Coronary artery (tissue), 2 donors: Measurements from ENCODE around the gene TRHDE.

Experiments
- DNase-seq: peaks from one replicate; pipeline ENCODE4 v3.0.0-alpha.2; 2017; ENCODE audit warnings: low spot score
- H3K27ac ChIP-seq, 2 donors: fragments of 200-600 bp; sonication (generic); one replicate each; pipeline ENCODE4 v1.5.1; 2016 to 2019
- H3K4me3 ChIP-seq: fragments of 200-600 bp; sonication (generic); 2 replicates; pipeline ENCODE4 v1.5.1; 2016; ENCODE audit warnings: mild to moderate bottlenecking, moderate library complexity
- TF ChIP-seq, protein P1 (sequence below): fragments of 200-600 bp; sonication (generic); IDR thresholded peaks from one replicate; pipeline ENCODE4 v1.5.1; 2019; ENCODE audit warnings: antibody characterized with exemption

The TRHDE gene

DNA sequence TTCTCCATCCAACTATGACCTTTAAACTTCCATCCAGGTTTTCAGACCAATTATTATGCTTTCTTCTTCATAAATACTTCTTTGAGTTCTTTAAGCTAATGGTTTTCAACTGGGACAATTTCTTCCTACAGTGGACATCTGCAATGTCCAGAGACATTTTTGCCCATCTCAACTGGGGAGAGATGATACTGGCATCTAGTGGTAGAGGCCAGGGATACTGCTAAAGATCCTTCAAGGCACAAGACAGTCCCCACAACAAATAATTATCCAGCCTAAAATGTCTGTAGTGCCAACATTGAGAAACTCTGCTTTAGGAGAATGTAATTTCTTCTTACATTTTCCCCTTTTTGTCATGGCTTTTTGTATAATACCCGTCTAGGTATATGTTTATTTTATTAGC is 10.6 kb downstream of the TRHDE start:
- TF ChIP-seq, protein P1, sequence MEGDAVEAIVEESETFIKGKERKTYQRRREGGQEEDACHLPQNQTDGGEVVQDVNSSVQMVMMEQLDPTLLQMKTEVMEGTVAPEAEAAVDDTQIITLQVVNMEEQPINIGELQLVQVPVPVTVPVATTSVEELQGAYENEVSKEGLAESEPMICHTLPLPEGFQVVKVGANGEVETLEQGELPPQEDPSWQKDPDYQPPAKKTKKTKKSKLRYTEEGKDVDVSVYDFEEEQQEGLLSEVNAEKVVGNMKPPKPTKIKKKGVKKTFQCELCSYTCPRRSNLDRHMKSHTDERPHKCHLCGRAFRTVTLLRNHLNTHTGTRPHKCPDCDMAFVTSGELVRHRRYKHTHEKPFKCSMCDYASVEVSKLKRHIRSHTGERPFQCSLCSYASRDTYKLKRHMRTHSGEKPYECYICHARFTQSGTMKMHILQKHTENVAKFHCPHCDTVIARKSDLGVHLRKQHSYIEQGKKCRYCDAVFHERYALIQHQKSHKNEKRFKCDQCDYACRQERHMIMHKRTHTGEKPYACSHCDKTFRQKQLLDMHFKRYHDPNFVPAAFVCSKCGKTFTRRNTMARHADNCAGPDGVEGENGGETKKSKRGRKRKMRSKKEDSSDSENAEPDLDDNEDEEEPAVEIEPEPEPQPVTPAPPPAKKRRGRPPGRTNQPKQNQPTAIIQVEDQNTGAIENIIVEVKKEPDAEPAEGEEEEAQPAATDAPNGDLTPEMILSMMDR, result no peak
- no peak overlapping the region for H3K27ac ChIP-seq
- no peak for DNase-seq

DNA sequence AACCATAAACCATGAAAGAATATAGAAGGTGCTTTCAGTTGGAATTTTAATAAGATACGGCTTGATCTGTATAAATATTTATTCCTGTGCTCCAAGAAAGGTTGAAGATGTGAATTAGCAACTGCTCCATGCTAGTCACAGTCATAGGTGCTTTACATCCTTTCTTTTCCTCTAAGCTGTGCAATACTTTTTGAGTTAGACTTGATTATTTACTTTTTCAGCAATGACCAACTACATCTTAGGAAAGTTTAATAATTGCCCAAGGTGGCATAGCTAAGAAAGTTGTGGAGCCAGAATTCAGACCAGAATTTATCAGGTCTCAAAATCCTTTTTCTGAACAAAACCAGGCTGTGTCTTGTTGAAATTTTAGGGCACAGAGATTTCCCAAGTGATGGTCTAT is 13.7 kb downstream of the TRHDE start:
- no peak overlapping the region for H3K4me3 ChIP-seq
- no peak for DNase-seq
- H3K27ac ChIP-seq, result no peak overlapping the region
- TF ChIP-seq, protein P1, result no peak

More for the DNA sequence above, 10.6 kb downstream of the TRHDE start:
- no peak overlapping the region for H3K4me3 ChIP-seq

DNA sequence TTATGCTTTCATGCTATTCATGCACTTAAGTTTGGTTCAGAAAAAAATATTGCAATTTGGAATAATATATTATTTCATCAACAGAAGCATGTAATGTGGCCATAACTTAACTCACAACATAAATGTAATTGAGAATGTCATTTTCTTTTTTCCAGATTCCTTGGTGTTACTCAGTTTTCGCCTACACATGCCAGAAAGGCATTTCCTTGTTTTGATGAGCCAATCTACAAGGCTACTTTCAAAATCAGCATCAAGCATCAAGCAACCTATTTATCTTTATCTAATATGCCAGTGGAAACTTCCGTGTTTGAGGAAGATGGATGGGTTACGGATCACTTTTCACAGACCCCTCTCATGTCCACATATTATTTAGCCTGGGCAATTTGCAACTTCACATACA is 14.4 kb downstream of the TRHDE start:
- TF ChIP-seq, protein P1, result no peak
- no peak overlapping the region for H3K4me3 ChIP-seq
- H3K27ac ChIP-seq, result no peak overlapping the region
- no peak for DNase-seq

DNA sequence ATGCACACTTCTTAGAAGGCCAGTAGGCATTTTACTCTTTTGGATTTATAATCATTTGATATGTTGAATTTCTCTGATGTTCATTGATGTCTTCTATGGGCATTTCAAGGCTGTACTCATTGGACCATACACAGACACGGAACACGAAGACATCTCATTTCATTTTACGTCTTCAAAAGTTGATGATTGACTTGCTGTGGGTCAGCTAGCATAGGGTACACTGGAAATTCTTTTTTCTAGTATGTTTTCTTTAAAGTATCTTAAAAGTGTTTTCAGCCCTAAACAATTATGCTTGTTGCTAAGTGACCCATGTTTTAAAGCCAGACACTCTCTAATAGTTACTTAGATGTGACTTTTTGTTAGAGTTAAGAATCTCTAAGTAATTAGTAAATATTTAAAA is 16.3 kb downstream of the TRHDE start:
- Histone ChIP-seq H3K4me3 (no peak overlapping the region), H3K27ac (no peak overlapping the region)
- no peak for DNase-seq
- TF ChIP-seq, protein P1, result no peak

DNA sequence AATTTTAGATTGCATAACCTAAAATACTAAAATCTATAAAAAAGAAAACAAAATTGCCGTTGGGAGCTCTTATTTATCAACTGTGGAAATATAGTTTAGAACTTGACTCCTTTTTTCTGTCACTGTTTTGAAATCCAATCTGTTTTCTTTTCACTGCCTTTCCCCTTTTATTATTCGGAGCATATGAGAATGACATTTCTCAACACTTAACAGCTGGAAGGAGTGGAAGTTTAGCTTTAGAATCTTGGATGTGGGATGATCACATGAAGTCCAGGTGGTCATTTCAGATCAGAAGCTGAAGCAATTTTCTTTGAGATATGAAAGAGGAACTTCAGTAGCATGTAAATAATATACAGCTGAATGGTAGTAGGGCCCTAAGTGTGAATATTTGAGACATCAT is 16.7 kb downstream of the TRHDE start:
- TF ChIP-seq, protein P1, result no peak
- Histone ChIP-seq H3K4me3 (no peak overlapping the region), H3K27ac (no peak overlapping the region)
- no peak for DNase-seq

DNA sequence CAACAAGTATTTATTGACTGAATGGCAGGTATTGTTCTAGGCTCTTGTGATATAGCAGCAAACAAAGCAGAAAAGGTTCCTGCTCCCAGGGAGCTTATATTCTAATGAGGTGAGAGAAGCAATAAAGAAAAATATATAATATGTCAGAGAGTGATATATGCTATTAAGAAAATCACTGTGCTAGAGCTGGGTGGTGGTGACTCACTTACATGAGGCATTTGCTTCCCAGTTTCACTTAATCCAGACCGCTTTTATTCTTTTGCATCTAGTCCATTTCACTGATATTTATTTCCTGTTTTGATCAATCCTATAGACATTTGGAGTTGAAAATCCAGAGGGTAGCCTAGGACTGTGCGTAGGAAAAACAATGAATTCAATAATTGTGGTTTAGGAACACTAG is 17.5 kb downstream of the TRHDE start:
- H3K4me3 ChIP-seq, result no peak overlapping the region
- no peak for DNase-seq
- no peak overlapping the region for H3K27ac ChIP-seq
- TF ChIP-seq, protein P1, result no peak

DNA sequence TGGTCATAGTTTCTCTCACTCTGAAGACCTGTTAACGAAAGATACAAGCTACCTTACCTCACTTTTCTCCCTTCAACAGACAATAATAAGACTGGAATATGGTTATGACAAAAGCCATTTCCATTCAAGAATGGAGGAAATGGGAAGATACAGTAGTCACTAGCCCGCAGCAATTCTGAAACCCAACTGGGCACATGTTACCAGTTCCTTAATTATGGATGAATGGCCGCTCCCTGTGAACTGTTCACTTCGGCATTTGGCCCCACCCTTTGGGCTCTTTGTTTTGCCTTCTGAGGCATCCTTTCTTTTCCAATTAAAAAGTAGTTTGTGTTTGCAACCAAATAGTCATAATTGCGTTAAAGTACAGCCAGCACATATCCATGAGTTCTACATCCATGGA is 19.0 kb downstream of the TRHDE start:
- TF ChIP-seq, protein P1, result no peak
- no peak for DNase-seq
- Histone ChIP-seq H3K27ac (no peak overlapping the region), H3K4me3 (no peak overlapping the region)
